ENCODE measurements around the gene GPT2.

The GPT2 gene

DNA sequence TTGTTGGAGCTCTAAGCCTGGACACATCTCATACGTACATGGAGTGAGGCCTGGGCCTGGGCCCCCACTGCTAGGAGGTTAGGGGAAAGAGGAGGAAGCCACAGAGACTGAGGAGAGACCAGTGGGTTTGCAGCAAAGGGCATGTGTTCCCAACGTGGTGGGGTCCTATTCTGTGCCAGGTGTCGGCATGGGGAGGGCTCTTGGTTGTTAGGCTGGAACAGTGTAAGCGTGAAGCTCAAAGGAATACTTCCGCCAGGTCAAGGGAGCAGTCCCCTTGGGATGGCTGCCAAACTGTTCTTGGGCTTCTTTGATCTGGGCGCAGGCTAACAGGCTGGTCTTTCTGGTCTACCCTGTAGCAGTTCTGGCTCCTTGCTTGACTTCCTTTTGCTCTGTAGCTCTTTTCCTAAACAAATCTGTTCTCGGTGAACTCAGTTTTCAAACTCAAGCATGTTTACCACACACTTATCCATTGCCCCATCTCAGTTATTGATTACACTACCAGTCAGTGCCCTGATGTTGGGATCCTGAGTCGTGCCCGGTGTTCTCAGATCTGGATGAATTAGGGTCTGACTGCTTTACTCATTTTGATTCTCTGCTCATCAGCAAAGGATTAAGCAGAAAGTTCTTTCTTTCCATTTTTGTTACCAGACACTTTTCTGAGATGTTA lies 36.4 kb downstream of the GPT2 start:
- Histone ChIP-seq H3K9ac (ENCODE audit: low read length) (no peak overlapping the region), H3K27me3 (ENCODE audit: control insufficient read depth, insufficient read depth, low read length) (no peaks in the 10 kb centered on the region), H3K36me3 (ENCODE audit: control insufficient read depth, insufficient read depth, low read length) (no peaks in the 10 kb centered on the region), H3K9me3 (ENCODE audit: control insufficient read depth, low read length) (no peaks in the 10 kb centered on the region), H3K4me3 (ENCODE audit: low read length) (no peak overlapping the region), H3K4me1 (ENCODE audit: control insufficient read depth, insufficient read depth, low read length) (peaks cover 39% of the 10 kb centered on the region)

- H3K9ac ChIP-seq (ENCODE audit: low read length): no peak overlapping the region
- peaks cover 5% of the 10 kb centered on the region for H3K36me3 ChIP-seq (ENCODE audit: control insufficient read depth, insufficient read depth, low read length)
- no peaks in the 10 kb centered on the region for H3K27me3 ChIP-seq (ENCODE audit: control insufficient read depth, insufficient read depth, low read length)
- no peaks in the 10 kb centered on the region for H3K9me3 ChIP-seq (ENCODE audit: control insufficient read depth, low read length)
- peaks cover 39% of the 10 kb centered on the region for H3K4me1 ChIP-seq (ENCODE audit: control insufficient read depth, insufficient read depth, low read length)
- H3K4me3 ChIP-seq (ENCODE audit: low read length): no peak overlapping the region
These were observed 38.1 kb downstream of the GPT2 start for GRCh38 chr16:46922239-46922638.

GRCh38 chr16:46923513-46924295 lies 39.5 kb downstream of the GPT2 start:
- Histone ChIP-seq H3K4me1 (ENCODE audit: control insufficient read depth, insufficient read depth, low read length) (peaks cover 37% of the 10 kb centered on the region), H3K27me3 (ENCODE audit: control insufficient read depth, insufficient read depth, low read length) (no peaks in the 10 kb centered on the region), H3K36me3 (ENCODE audit: control insufficient read depth, insufficient read depth, low read length) (peaks cover 5% of the 10 kb centered on the region), H3K4me3 (ENCODE audit: low read length) (no peak overlapping the region), H3K9ac (ENCODE audit: low read length) (no peak overlapping the region), H3K9me3 (ENCODE audit: control insufficient read depth, low read length) (no peaks in the 10 kb centered on the region)

DNA sequence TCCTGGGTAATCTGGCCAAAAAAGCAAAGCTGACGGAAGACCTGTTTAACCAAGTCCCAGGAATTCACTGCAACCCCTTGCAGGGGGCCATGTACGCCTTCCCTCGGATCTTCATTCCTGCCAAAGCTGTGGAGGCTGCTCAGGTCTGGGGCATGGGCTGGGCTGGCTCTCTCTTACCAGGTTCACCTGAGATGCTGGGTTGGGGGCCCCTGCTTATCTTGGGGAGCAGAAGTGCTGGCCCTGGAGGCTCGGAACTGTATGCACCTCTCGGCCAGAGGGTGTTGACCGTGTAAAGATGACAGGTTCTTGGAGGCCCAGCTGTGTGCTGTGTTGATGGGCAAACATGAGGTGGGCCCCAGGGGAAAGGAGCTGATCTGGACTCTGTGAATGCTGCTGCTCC lies 40.2 kb downstream of the GPT2 start:
- Histone ChIP-seq H3K27me3 (ENCODE audit: control insufficient read depth, insufficient read depth, low read length) (no peaks in the 10 kb centered on the region), H3K9me3 (ENCODE audit: control insufficient read depth, low read length) (no peaks in the 10 kb centered on the region), H3K9ac (ENCODE audit: low read length) (no peak overlapping the region), H3K4me3 (ENCODE audit: low read length) (no peak overlapping the region), H3K36me3 (ENCODE audit: control insufficient read depth, insufficient read depth, low read length) (peaks cover 5% of the 10 kb centered on the region), H3K4me1 (ENCODE audit: control insufficient read depth, insufficient read depth, low read length) (peaks cover 30% of the 10 kb centered on the region)

DNA sequence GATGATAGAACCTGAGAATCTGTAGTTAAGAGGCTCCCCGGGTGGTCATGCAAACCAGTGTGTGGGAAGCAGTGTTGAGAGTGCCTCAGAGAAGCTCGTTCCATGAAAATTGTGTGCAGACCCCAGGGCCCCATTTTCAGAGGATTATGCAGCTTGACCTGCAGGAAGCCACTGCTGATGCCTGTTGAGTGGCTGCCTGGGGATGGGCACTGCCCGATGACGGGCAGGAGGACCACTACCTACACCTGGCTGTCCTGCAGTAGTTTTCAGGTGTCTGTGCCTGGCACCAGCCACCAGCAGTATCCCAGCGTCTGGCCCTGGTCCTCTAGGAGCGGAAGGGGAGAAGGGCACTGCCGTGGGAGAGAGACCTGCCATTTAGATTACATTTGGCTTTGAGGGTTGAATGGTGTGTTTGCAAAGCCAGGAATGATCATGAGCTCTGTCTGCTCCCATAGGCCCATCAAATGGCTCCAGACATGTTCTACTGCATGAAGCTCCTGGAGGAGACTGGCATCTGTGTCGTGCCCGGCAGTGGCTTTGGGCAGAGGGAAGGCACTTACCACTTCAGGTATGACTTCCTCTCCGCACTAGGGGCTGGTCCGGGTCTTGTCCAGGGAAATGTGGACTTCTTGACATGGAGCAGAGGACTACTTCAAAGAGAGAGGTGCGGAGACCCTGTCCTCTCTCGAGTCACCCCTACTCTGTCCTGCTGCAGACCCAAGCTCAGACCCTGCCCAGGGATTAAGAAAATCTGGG lies 42.5 kb downstream of the GPT2 start:
- no peaks in the 10 kb centered on the region for H3K9me3 ChIP-seq (ENCODE audit: control insufficient read depth, low read length)
- no peak overlapping the region for H3K4me3 ChIP-seq (ENCODE audit: low read length)
- peaks cover 14% of the 10 kb centered on the region for H3K4me1 ChIP-seq (ENCODE audit: control insufficient read depth, insufficient read depth, low read length)
- peaks cover 5% of the 10 kb centered on the region for H3K36me3 ChIP-seq (ENCODE audit: control insufficient read depth, insufficient read depth, low read length)
- H3K27me3 ChIP-seq (ENCODE audit: control insufficient read depth, insufficient read depth, low read length): no peaks in the 10 kb centered on the region
- no peak overlapping the region for H3K9ac ChIP-seq (ENCODE audit: low read length)

DNA sequence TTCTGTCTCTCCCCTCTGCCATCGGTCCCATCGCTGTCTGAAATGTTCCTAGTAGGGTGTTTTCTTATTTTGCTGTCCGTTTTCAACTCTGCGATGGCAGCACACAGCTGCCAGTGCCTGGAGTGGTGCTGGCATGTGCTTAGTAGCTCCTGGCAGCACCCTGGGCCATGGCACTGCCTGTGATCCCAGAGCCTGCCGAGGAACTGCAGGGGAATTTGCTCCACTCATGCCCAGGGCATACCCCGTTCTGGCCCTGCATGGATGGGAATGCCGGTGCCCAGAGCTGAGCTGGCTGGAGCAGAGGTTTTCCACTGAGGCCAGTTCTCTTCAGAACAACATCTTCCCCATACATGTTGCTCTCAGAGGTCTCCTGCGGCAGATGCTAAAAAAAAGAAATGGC lies 43.1 kb downstream of the GPT2 start:
- H3K4me3 ChIP-seq (ENCODE audit: low read length): no peak overlapping the region
- peaks cover 8% of the 10 kb centered on the region for H3K4me1 ChIP-seq (ENCODE audit: control insufficient read depth, insufficient read depth, low read length)
- peaks cover 5% of the 10 kb centered on the region for H3K36me3 ChIP-seq (ENCODE audit: control insufficient read depth, insufficient read depth, low read length)
- no peaks in the 10 kb centered on the region for H3K9me3 ChIP-seq (ENCODE audit: control insufficient read depth, low read length)
- H3K9ac ChIP-seq (ENCODE audit: low read length): no peak overlapping the region
- H3K27me3 ChIP-seq (ENCODE audit: control insufficient read depth, insufficient read depth, low read length): no peaks in the 10 kb centered on the region

GRCh38 chr16:46928811-46929210 lies 44.6 kb downstream of the GPT2 start:
- Histone ChIP-seq H3K9me3 (ENCODE audit: control insufficient read depth, low read length) (no peaks in the 10 kb centered on the region), H3K27me3 (ENCODE audit: control insufficient read depth, insufficient read depth, low read length) (no peaks in the 10 kb centered on the region), H3K36me3 (ENCODE audit: control insufficient read depth, insufficient read depth, low read length) (peaks cover 5% of the 10 kb centered on the region), H3K4me3 (ENCODE audit: low read length) (no peak overlapping the region), H3K9ac (ENCODE audit: low read length) (no peak overlapping the region), H3K4me1 (ENCODE audit: control insufficient read depth, insufficient read depth, low read length) (peaks cover 5% of the 10 kb centered on the region)

DNA sequence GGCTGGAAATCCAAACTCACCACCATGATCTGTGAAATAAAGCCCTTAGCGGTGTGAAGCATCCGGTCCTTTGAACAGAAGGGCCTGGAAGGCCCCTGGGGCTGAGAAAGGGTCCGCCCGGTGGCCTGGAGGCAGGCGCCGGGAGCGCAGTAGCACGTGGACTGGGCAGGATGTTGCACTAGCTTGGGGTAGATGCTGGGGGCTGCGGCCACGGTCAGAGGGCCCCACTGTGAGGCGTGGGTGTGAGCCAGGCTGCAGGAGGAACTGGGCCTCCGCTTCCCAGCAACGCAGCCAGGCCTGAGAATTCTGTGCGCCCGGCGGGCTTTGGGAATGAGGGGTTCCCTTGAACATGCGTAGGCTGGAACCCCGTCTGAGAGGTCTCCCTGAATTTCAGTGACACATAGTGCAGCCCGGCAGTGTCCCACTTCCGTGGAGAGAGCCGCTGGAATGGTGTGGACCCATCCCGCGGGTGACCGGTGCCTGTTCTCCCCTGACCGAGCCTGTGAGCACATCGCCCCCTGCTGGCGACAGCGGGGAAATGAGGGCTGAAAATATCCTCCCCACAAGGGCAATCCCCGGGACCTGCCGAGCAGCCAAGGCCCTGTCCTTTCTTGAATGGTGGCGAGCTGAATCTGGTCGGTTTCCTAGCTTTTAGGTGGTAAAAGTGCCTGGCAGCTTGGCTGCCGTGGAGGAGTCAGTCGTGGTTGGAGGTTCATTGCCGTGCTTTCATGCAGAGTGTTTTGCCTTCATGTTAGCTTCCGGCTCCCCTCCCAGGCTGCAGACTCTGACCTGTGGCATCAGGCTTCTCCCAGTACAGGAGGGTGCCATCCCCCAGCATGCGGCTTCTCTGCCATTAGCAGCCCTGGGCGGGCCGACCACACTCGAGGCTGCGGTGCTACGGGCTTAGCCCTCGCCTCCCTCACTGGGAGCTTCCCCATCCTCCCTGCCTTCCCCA lies 45.5 kb downstream of the GPT2 start:
- H3K4me1 ChIP-seq (ENCODE audit: control insufficient read depth, insufficient read depth, low read length): peaks cover 5% of the 10 kb centered on the region
- H3K4me3 ChIP-seq (ENCODE audit: low read length): no peak overlapping the region
- H3K27me3 ChIP-seq (ENCODE audit: control insufficient read depth, insufficient read depth, low read length): no peaks in the 10 kb centered on the region
- H3K9ac ChIP-seq (ENCODE audit: low read length): peak overlapping the region; percentile 34
- H3K9me3 ChIP-seq (ENCODE audit: control insufficient read depth, low read length): no peaks in the 10 kb centered on the region
- peaks cover 5% of the 10 kb centered on the region for H3K36me3 ChIP-seq (ENCODE audit: control insufficient read depth, insufficient read depth, low read length)

GRCh38 chr16:46930861-46931260 lies 46.7 kb downstream of the GPT2 start:
- Histone ChIP-seq H3K9ac (ENCODE audit: low read length) (no peak overlapping the region), H3K4me3 (ENCODE audit: low read length) (no peak overlapping the region), H3K4me1 (ENCODE audit: control insufficient read depth, insufficient read depth, low read length) (peaks cover 5% of the 10 kb centered on the region), H3K36me3 (ENCODE audit: control insufficient read depth, insufficient read depth, low read length) (peaks cover 5% of the 10 kb centered on the region), H3K27me3 (ENCODE audit: control insufficient read depth, insufficient read depth, low read length) (no peaks in the 10 kb centered on the region), H3K9me3 (ENCODE audit: control insufficient read depth, low read length) (no peaks in the 10 kb centered on the region)

DNA sequence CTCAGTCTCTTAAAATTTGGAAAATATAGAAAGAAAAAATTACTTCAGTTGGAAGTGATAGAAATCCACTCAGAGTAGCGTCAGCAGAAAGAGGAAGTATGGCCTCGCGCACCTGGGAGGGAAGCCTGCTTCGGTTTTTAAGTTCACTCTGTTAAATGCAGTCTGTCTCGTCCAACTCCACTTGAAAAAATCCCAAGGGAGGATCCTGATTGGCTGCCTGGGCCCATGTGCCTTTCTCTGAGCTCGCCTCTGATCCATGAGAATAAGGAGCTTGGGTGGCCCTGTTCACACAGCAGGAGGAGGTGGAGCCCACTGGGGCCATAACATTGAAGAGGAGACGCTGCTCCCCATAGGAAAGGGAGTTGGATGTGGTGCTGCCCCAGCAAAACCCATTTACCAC lies 48.6 kb downstream of the GPT2 start:
- no peak overlapping the region for H3K9ac ChIP-seq (ENCODE audit: low read length)
- no peaks in the 10 kb centered on the region for H3K36me3 ChIP-seq (ENCODE audit: control insufficient read depth, insufficient read depth, low read length)
- H3K4me3 ChIP-seq (ENCODE audit: low read length): no peak overlapping the region
- no peaks in the 10 kb centered on the region for H3K27me3 ChIP-seq (ENCODE audit: control insufficient read depth, insufficient read depth, low read length)
- H3K4me1 ChIP-seq (ENCODE audit: control insufficient read depth, insufficient read depth, low read length): peaks cover 5% of the 10 kb centered on the region
- no peaks in the 10 kb centered on the region for H3K9me3 ChIP-seq (ENCODE audit: control insufficient read depth, low read length)

DNA sequence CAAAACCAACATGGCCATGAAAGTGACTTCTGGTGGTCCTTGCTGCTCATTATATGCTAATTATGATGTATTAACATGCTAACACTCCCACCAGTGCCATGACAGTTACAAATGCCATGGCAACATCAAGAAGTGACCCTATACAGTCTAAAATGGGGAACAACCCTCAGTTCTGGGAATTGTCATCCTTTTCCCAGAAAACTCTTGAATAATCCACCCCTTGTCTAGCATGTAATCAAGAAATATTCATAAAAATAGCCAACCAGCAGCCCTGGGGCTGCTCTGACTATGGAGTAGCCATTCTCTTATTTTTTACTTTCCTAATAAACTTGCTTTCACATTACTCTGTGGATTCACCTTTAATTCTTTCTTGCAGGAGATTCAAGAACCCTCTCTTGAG lies 53.4 kb downstream of the GPT2 start:
- Histone ChIP-seq H3K9me3 (ENCODE audit: control insufficient read depth, low read length) (no peaks in the 10 kb centered on the region), H3K9ac (ENCODE audit: low read length) (no peak overlapping the region), H3K4me3 (ENCODE audit: low read length) (no peak overlapping the region)

More for the DNA sequence above, 53.4 kb downstream of the GPT2 start:
- no peaks in the 10 kb centered on the region for H3K36me3 ChIP-seq (ENCODE audit: control insufficient read depth, insufficient read depth, low read length)
- no peaks in the 10 kb centered on the region for H3K4me1 ChIP-seq (ENCODE audit: control insufficient read depth, insufficient read depth, low read length)
- H3K27me3 ChIP-seq (ENCODE audit: control insufficient read depth, insufficient read depth, low read length): no peaks in the 10 kb centered on the region

All from mucosa of stomach (tissue), 1 donor.